GM10248 (cell line): Measurements from ENCODE around the gene ZC3H15.
"Not testable (repeated sequence)": the region's sequence is repeated elsewhere in the genome, so short reads cannot be mapped to it uniquely, and the experiment has no call there.

Source experiments
- CTCF ChIA-PET: fragments of 300-600 bp; sonication (Branson Sonifier 250); formaldehyde crosslinking; extraction: SDS; loops from one replicate; lab custom pipeline; 2021; ENCODE audit warnings: antibody characterized with exemption; lab: Yijun Ruan, JAX
- POLR2A ChIA-PET: fragments of 350-650 bp; sonication (Branson Sonifier 250); formaldehyde crosslinking; extraction: SDS; loops from one replicate; lab custom pipeline; 2020; ENCODE audit warnings: antibody characterized with exemption; lab: Yijun Ruan, JAX
- DNase-seq: peaks from one replicate; pipeline ENCODE4 v3.0.0; 2012; ENCODE audit errors: extremely low spot score
- TF ChIP-seq, protein P1 (sequence below): IDR thresholded peaks from 2 replicates; pipeline ENCODE4 v1.5.1; 2012; ENCODE audit warnings: mild to moderate bottlenecking, low read depth; ENCODE audit errors: extremely low read depth, missing control alignments, control extremely low read depth

The ZC3H15 gene

DNA sequence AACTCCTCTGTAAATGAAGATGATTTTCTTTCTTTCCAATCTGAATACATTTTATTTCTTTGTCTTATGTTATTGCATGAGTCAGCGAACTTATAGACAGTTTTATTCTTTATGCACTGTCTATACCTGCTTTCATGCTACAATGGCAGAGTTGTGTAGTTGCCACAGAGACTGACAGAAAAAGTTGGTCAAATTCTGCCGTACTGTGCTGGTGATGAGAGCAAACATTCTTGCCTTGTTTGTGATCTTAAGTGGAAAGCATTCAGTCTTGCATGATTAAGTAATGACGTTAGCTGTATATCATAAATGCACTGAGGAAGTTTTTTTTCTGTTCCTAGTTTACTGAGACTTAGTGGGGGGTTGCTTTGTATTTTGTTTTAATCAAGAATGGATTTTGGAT lies 32.9 kb downstream of the ZC3H15 start:
- ChIA-PET POLR2A (no interaction called here), CTCF (interaction anchor here (1.8 to 3.4 kb wide), 3 partner anchors 12 to 122 kb away, joined by 4 to 18 read pairs (median 5); no protein-coding TSS in a partner anchor)
- DNase-seq = no peak
- TF ChIP-seq, protein P1, sequence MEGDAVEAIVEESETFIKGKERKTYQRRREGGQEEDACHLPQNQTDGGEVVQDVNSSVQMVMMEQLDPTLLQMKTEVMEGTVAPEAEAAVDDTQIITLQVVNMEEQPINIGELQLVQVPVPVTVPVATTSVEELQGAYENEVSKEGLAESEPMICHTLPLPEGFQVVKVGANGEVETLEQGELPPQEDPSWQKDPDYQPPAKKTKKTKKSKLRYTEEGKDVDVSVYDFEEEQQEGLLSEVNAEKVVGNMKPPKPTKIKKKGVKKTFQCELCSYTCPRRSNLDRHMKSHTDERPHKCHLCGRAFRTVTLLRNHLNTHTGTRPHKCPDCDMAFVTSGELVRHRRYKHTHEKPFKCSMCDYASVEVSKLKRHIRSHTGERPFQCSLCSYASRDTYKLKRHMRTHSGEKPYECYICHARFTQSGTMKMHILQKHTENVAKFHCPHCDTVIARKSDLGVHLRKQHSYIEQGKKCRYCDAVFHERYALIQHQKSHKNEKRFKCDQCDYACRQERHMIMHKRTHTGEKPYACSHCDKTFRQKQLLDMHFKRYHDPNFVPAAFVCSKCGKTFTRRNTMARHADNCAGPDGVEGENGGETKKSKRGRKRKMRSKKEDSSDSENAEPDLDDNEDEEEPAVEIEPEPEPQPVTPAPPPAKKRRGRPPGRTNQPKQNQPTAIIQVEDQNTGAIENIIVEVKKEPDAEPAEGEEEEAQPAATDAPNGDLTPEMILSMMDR = no peak

DNA sequence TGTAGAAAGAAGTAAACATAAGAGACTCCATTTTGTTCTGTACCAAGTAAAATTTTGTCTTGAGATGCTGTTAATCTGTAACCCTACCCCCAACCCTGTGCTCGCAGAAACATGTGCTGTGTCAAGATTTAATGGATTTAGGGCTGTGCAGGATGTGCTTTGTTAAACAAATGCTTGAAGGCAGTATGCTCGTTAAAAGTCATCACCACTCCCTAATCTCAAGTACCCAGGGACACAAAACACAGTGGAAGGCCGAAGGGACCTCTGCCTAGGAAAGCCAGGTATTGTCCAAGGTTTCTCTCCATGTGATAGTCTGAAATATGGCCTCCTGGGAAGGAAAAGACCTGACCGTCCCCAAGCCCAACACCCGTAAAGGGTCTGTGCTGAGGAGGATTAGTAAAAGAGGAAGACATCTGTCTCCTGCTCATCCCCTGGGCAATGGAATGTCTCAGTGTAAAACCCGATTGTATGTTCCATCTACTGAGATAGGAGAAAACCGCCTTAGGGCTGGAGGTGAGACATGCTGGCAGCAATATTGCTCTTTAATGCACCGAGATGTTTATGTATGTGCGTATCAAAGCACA lies 35.6 kb downstream of the ZC3H15 start:
- POLR2A ChIA-PET, DNase-seq: not testable (repeated sequence)

DNA sequence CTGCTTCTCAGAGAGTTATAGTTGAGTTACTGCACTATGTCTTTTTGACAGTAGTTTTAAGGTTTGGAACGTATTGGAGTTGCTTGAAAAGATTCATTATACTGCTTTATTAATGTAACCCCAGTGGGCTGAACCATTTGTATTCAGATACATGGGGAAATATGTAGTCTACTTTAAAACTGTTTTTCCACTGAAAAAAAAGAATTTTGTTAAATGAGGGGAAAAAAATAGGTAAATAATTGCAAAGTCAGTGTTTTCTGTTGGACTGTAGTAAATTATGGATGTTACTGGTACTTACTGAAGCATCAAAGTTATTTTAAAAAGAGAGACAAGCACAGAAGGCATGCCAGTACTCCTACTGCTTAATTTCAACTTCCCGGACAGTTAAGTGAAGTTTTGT lies 36.4 kb downstream of the ZC3H15 start:
- no peak for DNase-seq
- ChIA-PET CTCF (no interaction called here), POLR2A (no interaction called here)
- TF ChIP-seq, protein P1 = no peak

More for the DNA sequence above, 35.6 kb downstream of the ZC3H15 start:
- CTCF ChIA-PET = interaction anchor here (1.5 kb wide), 1 partner anchor 26 kb away, joined by 3 read pairs; no protein-coding TSS in a partner anchor

DNA sequence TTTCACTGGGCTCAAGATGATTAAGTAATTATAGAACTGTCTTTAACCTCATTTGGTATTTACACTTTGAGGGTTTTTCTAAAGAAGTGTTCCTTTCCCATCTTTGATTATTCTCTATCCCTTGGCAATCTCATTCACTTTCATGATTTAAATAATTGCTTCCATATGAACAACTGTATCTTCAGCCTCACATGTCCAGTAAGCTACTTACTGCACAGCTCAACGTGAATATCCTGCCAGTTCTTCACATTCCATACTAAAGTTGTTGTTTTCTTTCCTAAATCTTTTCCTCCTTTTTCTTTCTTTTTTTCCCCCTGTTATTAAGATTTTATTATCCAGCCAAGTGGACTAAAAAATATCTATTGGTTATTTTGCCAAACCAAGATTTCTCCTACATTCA lies 37.7 kb downstream of the ZC3H15 start:
- TF ChIP-seq, protein P1 = no peak
- CTCF ChIA-PET = no interaction called here
- POLR2A ChIA-PET = no interaction called here
- DNase-seq = no peak

DNA sequence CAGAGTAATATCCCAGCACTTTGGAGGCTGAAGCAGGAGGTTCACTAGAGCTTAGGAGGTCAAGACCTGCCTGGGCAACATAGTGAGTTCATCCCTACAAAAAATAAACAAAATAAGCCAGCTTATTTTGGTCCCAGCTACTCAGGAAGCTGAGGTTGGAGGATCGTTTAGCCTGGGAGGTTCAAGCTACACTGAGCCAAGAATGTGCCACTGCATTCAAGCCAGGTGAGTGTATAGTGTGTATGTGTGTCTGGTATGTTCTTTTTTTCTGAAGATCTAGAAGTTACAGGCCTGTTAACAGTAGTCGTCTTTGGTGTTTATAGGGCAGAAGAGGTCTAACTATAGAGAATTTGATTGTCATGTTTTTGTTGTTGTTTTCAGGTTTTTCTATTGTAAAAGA lies 40.2 kb downstream of the ZC3H15 start:
- ChIA-PET POLR2A (no interaction called here), CTCF (interaction anchor here (1.7 kb wide), 1 partner anchor 25 kb away, joined by 3 read pairs; no protein-coding TSS in a partner anchor)
- no peak for DNase-seq
- TF ChIP-seq, protein P1 = no peak

DNA sequence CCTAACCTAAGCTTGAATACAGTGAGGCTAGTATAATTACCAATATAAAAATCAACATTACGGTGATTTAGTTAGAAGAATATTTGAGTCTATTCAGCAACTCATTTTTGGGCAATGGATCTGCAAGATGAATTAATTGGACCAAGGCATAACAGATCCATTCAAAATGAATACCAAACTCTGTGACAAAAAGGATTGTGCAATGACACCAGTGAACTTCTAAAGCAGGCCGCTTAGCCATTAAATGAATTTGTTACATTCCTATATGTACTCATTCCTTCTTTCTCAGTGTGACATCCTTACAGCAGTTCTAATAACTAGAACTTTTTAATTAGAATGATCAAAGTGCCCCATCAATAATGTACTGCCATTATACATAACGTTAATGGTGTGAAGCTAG lies 44.3 kb downstream of the ZC3H15 start:
- CTCF ChIA-PET = interaction anchor here (1.3 kb wide), 1 partner anchor 11 kb away, joined by 3 read pairs; no protein-coding TSS in a partner anchor
- TF ChIP-seq, protein P1 = no peak
- no peak for DNase-seq

DNA sequence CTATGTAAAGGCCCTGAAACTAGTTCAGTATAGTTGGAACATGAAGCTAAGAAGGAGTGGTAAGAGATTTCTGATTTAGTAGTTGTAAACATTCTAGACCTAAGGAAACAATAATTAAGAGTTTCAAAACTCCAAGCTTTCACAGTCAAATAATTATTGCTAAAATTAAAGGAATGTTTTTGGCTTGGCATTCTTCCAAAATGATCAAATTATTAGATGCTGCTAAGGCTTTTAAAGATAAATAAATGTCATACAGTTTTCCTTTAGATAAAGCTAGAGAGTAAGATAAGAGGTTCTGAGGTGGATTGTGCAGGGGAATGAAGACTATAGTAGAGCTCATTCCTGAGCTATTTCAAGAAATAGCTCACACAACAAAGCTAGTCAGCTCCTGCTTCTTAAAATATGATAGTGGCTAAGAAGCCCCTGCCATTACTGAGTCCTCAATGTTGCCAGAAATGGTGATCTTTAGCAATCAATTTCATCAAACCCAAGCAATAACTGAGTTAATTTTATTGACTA lies 45.3 kb downstream of the ZC3H15 start:
- TF ChIP-seq, protein P1 = no peak
- CTCF ChIA-PET = interaction anchor here (1.1 to 1.5 kb wide), 5 partner anchors 8 to 27 kb away, joined by 3 to 5 read pairs (median 4); no protein-coding TSS in a partner anchor
- DNase-seq = no peak
- POLR2A ChIA-PET = interaction anchor here (0.5 kb wide), 1 partner anchor 28 kb away, joined by 3 read pairs; no protein-coding TSS in a partner anchor

More for the DNA sequence above, 44.3 kb downstream of the ZC3H15 start:
- POLR2A ChIA-PET = no interaction called here
